GM23338 (cell line): ENCODE results near the gene NR4A1. TPM values are rescaled to one million over a fixed set of nuclear protein-coding genes. Genes with fewer than 3 reads are reported as not detected.

Experiments
- ATAC-seq: fragments of 200-7000 bp; cut with Tn5 transposase; 3 replicates; pipeline ENCODE4 v1.9.1; 2020
- DNase-seq: peaks from one replicate; pipeline ENCODE4 v3.0.0-alpha.2; 2015; ENCODE audit warnings: low spot score
- H2AFZ ChIP-seq: fragments of 200-600 bp; sonication (generic); 2 replicates; pipeline ENCODE4 v1.8.0; 2016; ENCODE audit warnings: antibody characterized with exemption, mild to moderate bottlenecking, moderate library complexity
- H3F3A ChIP-seq: fragments of 200-600 bp; sonication (generic); replicated peaks from 2 replicates; pipeline ENCODE4 v1.8.0; 2017; ENCODE audit warnings: antibody characterized with exemption, mixed run types, low read depth
- H3K27ac ChIP-seq: fragments of 200-600 bp; sonication (generic); 2 replicates; pipeline ENCODE4 v1.6.1; 2016; ENCODE audit warnings: low read depth
- H3K27me3 ChIP-seq: fragments of 200-600 bp; sonication (generic); 2 replicates; pipeline ENCODE4 v1.8.0; 2016; ENCODE audit warnings: mild to moderate bottlenecking, mixed run types, moderate library complexity; ENCODE audit not compliant: insufficient read depth
- H3K36me3 ChIP-seq: fragments of 200-600 bp; sonication (generic); 2 replicates; pipeline ENCODE4 v1.8.0; 2016; ENCODE audit warnings: mild to moderate bottlenecking; ENCODE audit not compliant: insufficient read depth
- H3K4me1 ChIP-seq: fragments of 200-600 bp; sonication (generic); 2 replicates; pipeline ENCODE4 v1.8.0; 2016; ENCODE audit warnings: mild to moderate bottlenecking, moderate library complexity; ENCODE audit not compliant: insufficient read depth
- H3K4me2 ChIP-seq: fragments of 200-600 bp; sonication (generic); 2 replicates; pipeline ENCODE4 v1.7.1; 2017; ENCODE audit warnings: mixed run types
- H3K4me3 ChIP-seq: fragments of 200-600 bp; sonication (generic); 2 replicates; pipeline ENCODE4 v1.6.1; 2016; ENCODE audit warnings: mixed run types
- H3K79me2 ChIP-seq: fragments of 200-600 bp; sonication (generic); replicated peaks from 2 replicates; pipeline ENCODE4 v1.8.0; 2017; ENCODE audit warnings: mild to moderate bottlenecking; ENCODE audit not compliant: insufficient read depth
- H3K9me2 ChIP-seq: fragments of 200-600 bp; sonication (generic); 2 replicates; pipeline ENCODE4 v1.8.0; 2017; ENCODE audit not compliant: insufficient read depth
- H4K20me1 ChIP-seq: fragments of 200-600 bp; sonication (generic); replicated peaks from 2 replicates; pipeline ENCODE4 v1.8.0; 2017; ENCODE audit warnings: mild to moderate bottlenecking; ENCODE audit not compliant: insufficient read depth
- H3K27ac Mint-ChIP-seq: 2 replicates; pipeline ENCODE4 v1.8.0; 2020; ENCODE audit warnings: inconsistent platforms, mild to moderate bottlenecking, moderate library complexity, mixed read lengths
- H3K27me3 Mint-ChIP-seq: 3 replicates; pipeline ENCODE4 v1.8.0; 2022; ENCODE audit warnings: low read depth, mild to moderate bottlenecking, moderate library complexity, mixed read lengths, inconsistent platforms; ENCODE audit not compliant: insufficient read depth, poor library complexity
- H3K36me3 Mint-ChIP-seq: 3 replicates; pipeline ENCODE4 v1.8.0; 2021; ENCODE audit warnings: low read depth, mild to moderate bottlenecking, inconsistent platforms, moderate library complexity, mixed read lengths
- H3K4me1 Mint-ChIP-seq: 3 replicates; pipeline ENCODE4 v1.8.0; 2020; ENCODE audit warnings: mild to moderate bottlenecking, inconsistent platforms, mixed read lengths
- H3K4me3 Mint-ChIP-seq: 3 replicates; pipeline ENCODE4 v1.8.0; 2021; ENCODE audit warnings: moderate library complexity, mild to moderate bottlenecking, inconsistent platforms, mixed read lengths
- H3K9me3 Mint-ChIP-seq: 3 replicates; pipeline ENCODE4 v1.8.0; 2020; ENCODE audit warnings: moderate library complexity, mild to moderate bottlenecking, inconsistent platforms, mixed read lengths
- CREB1 ChIP-seq: fragments of 250-450 bp; sonication (Bioruptor Pico); IDR thresholded peaks from 2 replicates; pipeline ENCODE4 v1.5.0; 2020; ENCODE audit warnings: low read depth, mild to moderate bottlenecking, moderate library complexity
- CTCF ChIP-seq, 2 experiments: fragments of 200-600 bp in 1 of 2; sonication (generic) in 1 of 2; conservative IDR thresholded peaks; 2 replicates each; pipeline versions ENCODE4 v1.5.1 to v1.6.1; 2016 to 2017; ENCODE audit warnings: antibody characterized with exemption in 2 of 2, low read depth in 2 of 2, mild to moderate bottlenecking in 2 of 2, moderate library complexity in 1 of 2
- ETS1 ChIP-seq: IDR thresholded peaks from 2 replicates; pipeline ENCODE4 v1.6.1; 2016; ENCODE audit warnings: antibody characterized with exemption
- EZH2phosphoT487 ChIP-seq: fragments of 200-600 bp; sonication (generic); IDR thresholded peaks from one replicate; pipeline ENCODE4 v1.8.1; 2018; ENCODE audit warnings: antibody characterized with exemption; ENCODE audit not compliant: unreplicated experiment
- NANOG ChIP-seq: IDR thresholded peaks from 2 replicates; pipeline ENCODE4 v1.6.1; 2016; ENCODE audit warnings: antibody characterized with exemption, borderline replicate concordance
- POLR2AphosphoS5 ChIP-seq: IDR thresholded peaks from 2 replicates; pipeline ENCODE4 v1.6.1; 2016; ENCODE audit warnings: antibody characterized with exemption, low read depth
- ZNF114 ChIP-seq: fragments of 250-450 bp; sonication (Bioruptor Pico); IDR thresholded peaks from 2 replicates; pipeline ENCODE4 v1.5.0; 2020; ENCODE audit warnings: mild to moderate bottlenecking, moderate library complexity
- ZNF462 ChIP-seq: fragments of 250-450 bp; sonication (Bioruptor Pico); IDR thresholded peaks from 2 replicates; pipeline ENCODE4 v1.5.0; 2020; ENCODE audit warnings: mild to moderate bottlenecking, moderate library complexity
- polyA plus RNA-seq: library from polyadenylated mRNA; unstranded; fragments of >200 nt; fragmentation: Nextera tagmentation; extraction: Ambion mirVana; gene quantifications from 2 replicates; pipeline ENCODE4 v1.2.1, GENCODE V29; 2016
- total RNA-seq: library from RNA; depleted of rRNA; stranded (reverse); fragments of >200 nt; shearing (Covaris generic); gene quantifications from 2 replicates; pipeline ENCODE4 v1.2.3, GENCODE V29; 2014

The NR4A1 gene
- total and polyA plus RNA-seq, 2 experiments from 2014 or later: 7.5 to 19.1 TPM

GRCh38 chr12:52096332-52097044 lies 45.2 kb downstream of the NR4A1 start:
- Histone ChIP-seq H3K79me2 (no peaks in the 10 kb centered on the region), H3K36me3 (no peaks in the 10 kb centered on the region), H3K9me2 (no peaks in the 10 kb centered on the region), H3K4me3 (no peak overlapping the region), H3K4me2 (no peak overlapping the region), H3K27me3 (no peaks in the 10 kb centered on the region), H3K4me1 (peaks cover 6% of the 10 kb centered on the region; the same call in 1 of the 2 replicates), H4K20me1 (no peaks in the 10 kb centered on the region), H2AFZ (no peak overlapping the region), H3K27ac (no peak overlapping the region), H3F3A (no peaks in the 10 kb centered on the region)
- Mint-ChIP-seq H3K36me3 (no peaks in the 10 kb centered on the region), H3K4me1 (peaks cover 7% of the 10 kb centered on the region), H3K9me3 (no peaks in the 10 kb centered on the region), H3K27ac (no peak overlapping the region), H3K27me3 (peaks cover 6% of the 10 kb centered on the region), H3K4me3 (no peak overlapping the region)
- ATAC-seq (no peak), DNase-seq (no peak)
- TF ChIP-seq CREB1: no peak

GRCh38 chr12:52097045-52097666 lies 45.9 kb downstream of the NR4A1 start:
- Histone ChIP-seq H3K4me3 (no peak overlapping the region), H3K27me3 (no peaks in the 10 kb centered on the region), H3K36me3 (no peaks in the 10 kb centered on the region), H3K79me2 (no peaks in the 10 kb centered on the region), H2AFZ (no peak overlapping the region), H3K9me2 (no peaks in the 10 kb centered on the region), H4K20me1 (no peaks in the 10 kb centered on the region), H3K4me2 (no peak overlapping the region), H3F3A (no peaks in the 10 kb centered on the region), H3K27ac (no peak overlapping the region), H3K4me1 (0 out of 2 replicates have a peak, but pooled peaks cover 1% of the 10 kb centered on the region)
- H3K4me1 Mint-ChIP-seq: peaks cover under 1% of the 10 kb centered on the region; the same call in 2 of the 3 replicates
- ATAC-seq (no peak), DNase-seq (no peak)
- H3K9me3 Mint-ChIP-seq: no peaks in the 10 kb centered on the region
- no peak overlapping the region for H3K4me3 Mint-ChIP-seq
- H3K27me3 Mint-ChIP-seq: peaks cover 6% of the 10 kb centered on the region
- no peaks in the 10 kb centered on the region for H3K36me3 Mint-ChIP-seq
- no peak overlapping the region for H3K27ac Mint-ChIP-seq
- TF ChIP-seq ETS1: no peak
- no peak for TF ChIP-seq CTCF (conservative IDR thresholded peaks at IDR 0.05; ENCODE audit: low read depth in 2 of 2)
- no peak for TF ChIP-seq ZNF114
- no peak for TF ChIP-seq ZNF462
- no peak for TF ChIP-seq EZH2phosphoT487
- TF ChIP-seq POLR2AphosphoS5: no peak
- TF ChIP-seq CREB1: no peak
- TF ChIP-seq NANOG: no peak
